Central memory CD8-positive, alpha-beta T cell (primary cell): ENCODE measurements around the gene NAP1L4.
A peak's percentile ranks its signal among the peaks of the same experiment; 100 is the strongest.
"Not testable (repeated sequence)": the region's sequence is repeated elsewhere in the genome, so short reads cannot be mapped to it uniquely, and the experiment has no call there.

Experiments used
- ATAC-seq: fragments of 150-1000 bp; cut with Tn5 transposase; replicated peaks from 2 replicates; pipeline ENCODE4 v1.10.0; 2022; ENCODE audit warnings: mild to moderate bottlenecking, moderate FRiP score, moderate number of reproducible peaks; ENCODE audit not compliant: poor library complexity, severe bottlenecking; ENCODE audit errors: extremely low read depth
- DNase-seq, 2 donors: peaks; one replicate each; pipeline ENCODE4 v3.0.0; 2021; ENCODE audit warnings: low spot score in 2 of 2
- H3K27ac Mint-ChIP-seq: one replicate; pipeline ENCODE4 v1.8.0; 2022; ENCODE audit warnings: low read depth, mild to moderate bottlenecking, moderate library complexity, mixed read lengths
- H3K27me3 Mint-ChIP-seq: one replicate; pipeline ENCODE4 v1.8.0; 2022; ENCODE audit warnings: mixed read lengths
- H3K36me3 Mint-ChIP-seq: one replicate; pipeline ENCODE4 v1.8.0; 2022; ENCODE audit warnings: mild to moderate bottlenecking, moderate library complexity, mixed read lengths; ENCODE audit not compliant: insufficient read depth
- H3K4me1 Mint-ChIP-seq: one replicate; pipeline ENCODE4 v1.8.0; 2022; ENCODE audit warnings: mixed read lengths
- H3K4me3 Mint-ChIP-seq: one replicate; pipeline ENCODE4 v1.8.0; 2022; ENCODE audit warnings: mild to moderate bottlenecking, moderate library complexity, mixed read lengths
- H3K9me3 Mint-ChIP-seq: one replicate; pipeline ENCODE4 v1.8.0; 2022; ENCODE audit warnings: mixed read lengths

The NAP1L4 gene

DNA sequence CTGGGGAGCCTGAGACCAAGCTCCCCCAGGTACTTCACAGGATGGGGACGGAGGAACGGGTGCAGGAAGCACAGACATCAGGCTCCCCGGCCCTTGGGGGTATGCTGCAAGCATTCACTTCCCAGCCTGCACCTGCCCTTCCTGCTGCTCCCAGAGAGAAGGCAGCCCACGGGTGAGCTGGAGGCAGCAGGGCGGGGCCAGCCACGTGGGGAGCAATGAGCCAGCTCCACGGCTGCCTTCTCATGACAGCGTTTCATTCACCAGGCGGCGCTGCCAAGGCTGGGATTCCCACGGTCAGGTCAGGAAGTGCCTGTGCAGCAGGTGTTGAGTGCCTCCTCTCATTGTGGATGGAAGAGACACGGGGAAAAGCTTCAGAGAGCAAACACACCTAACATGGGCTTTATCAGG lies 48.4 kb downstream of the NAP1L4 start:
- H3K4me3 Mint-ChIP-seq, result no peak overlapping the region
- H3K36me3 Mint-ChIP-seq, result peaks cover 39% of the 10 kb centered on the region
- DNase-seq, result no peak
- ATAC-seq, result no peak
- H3K27ac Mint-ChIP-seq, result peak overlapping the region; percentile 75
- peaks cover 30% of the 10 kb centered on the region for H3K4me1 Mint-ChIP-seq
- peaks cover 8% of the 10 kb centered on the region for H3K9me3 Mint-ChIP-seq
- H3K27me3 Mint-ChIP-seq, result no peaks in the 10 kb centered on the region

DNA sequence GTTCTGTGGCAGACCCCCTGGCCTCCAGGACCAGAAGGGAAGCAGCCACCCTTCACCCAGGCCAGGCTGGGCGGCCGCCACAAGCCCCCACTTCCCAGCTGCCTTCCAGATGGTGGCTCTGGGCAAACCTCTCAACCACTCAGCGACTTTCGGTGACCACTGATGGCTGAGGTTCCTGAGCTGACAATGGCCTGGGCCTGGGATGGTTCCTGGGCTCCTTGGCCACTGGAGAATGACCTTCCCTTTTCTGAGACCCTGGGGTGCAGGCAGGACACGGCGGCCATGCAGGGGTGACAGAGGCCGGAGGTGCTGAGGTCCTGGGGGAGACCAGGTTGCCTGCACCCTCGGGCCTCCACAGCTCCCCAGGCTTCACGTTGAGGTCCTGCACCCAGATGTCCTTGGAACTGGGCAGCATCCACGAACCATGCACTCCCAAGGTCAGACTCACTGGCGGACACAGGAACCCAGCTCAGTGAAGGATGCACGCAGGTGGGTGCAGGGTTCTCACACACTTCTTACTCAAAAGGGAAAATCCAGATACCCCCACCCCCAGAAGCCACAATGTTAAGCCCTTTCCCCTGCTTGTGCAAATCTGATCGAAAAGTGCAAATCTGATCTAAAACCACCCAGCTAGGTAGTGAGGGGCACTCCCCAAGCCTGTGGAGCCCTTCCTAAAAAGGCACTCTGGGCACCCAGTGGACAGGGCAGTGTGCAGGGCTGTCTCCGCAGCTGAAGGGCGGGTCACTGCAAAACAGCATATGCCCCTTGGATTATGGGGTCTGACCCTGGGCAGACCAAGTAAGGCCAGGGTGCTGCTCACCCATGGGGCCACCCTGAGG lies 49.0 kb downstream of the NAP1L4 start:
- Mint-ChIP-seq H3K9me3 (peaks cover 15% of the 10 kb centered on the region), H3K36me3 (peaks cover 45% of the 10 kb centered on the region), H3K27ac (peak overlapping the region; percentile 75), H3K4me1 (peaks cover 36% of the 10 kb centered on the region), H3K27me3 (no peaks in the 10 kb centered on the region), H3K4me3 (no peak overlapping the region)
- no peak for ATAC-seq
- DNase-seq, result no peak

DNA sequence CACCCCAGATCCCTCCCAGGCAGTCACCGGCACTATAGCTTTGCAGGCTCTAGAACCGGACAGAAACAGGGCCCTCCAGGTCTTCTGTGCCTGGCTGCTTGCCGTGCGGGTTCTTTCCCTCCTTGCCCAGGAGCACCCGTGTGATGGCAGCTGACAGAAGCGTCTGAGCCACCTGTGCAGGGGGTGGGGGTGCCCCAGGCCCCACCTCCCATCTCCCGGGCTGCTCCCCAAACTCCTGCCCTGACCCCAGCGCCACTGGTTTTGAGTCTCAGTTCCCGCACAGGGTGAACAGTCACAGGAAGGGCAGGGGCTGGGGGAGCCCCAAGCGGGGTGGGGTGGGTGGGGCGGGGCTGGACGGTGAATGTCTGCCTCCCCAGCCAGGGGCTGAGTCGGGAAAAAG lies 49.7 kb downstream of the NAP1L4 start:
- ATAC-seq (no peak), DNase-seq (no peak)
- Mint-ChIP-seq H3K27me3 (no peaks in the 10 kb centered on the region), H3K4me3 (no peak overlapping the region), H3K36me3 (peaks cover 45% of the 10 kb centered on the region), H3K9me3 (peaks cover 21% of the 10 kb centered on the region), H3K27ac (no peak overlapping the region), H3K4me1 (peaks cover 36% of the 10 kb centered on the region)

DNA sequence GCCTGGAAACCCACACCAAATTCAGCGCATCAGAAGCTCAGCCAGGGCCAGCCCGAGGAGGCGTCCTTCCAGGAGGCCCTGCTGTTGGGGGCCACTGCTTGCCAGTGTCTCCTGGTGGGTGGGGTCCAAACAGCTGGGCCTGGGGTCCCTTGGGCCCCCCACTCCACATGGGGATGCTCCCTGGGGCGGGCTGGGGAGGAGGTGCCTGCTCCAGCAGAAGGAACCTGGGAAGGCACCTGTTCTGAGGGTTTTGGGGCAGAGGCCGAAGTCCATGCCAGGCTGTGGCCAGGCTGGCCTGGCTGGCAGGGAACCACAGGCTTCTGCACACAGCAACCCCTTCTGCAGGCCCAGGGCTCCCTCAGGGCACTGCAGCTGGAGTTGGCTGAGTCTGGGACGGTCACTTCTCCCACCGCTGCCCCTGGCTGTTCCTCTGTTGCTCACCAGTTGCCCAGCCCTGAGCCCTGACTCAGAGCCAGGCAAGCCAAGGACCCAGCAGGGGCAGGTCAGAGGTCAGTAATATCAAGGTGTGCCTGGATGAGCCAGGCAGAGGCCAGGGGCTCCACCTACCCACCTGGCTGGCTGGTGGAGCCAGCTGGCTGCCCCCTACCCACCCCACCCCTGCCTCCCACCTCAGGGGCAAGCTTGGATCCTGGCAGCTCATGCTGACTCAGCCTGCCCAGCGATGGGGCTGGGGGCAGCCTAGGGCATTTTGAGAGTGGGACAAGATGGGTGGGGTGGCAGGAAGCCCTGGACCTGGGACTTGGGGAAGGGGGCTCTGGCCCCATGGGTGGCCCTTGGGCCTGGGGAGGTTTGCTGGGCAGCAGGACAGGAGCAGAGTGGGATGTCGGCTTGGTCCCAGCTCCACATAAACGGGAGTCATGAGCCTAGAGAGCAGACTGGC lies 51.0 kb downstream of the NAP1L4 start:
- H3K27me3 Mint-ChIP-seq, result no peaks in the 10 kb centered on the region
- H3K36me3 Mint-ChIP-seq, result peaks cover 47% of the 10 kb centered on the region
- DNase-seq, result no peak
- ATAC-seq, result no peak
- H3K4me3 Mint-ChIP-seq, result no peak overlapping the region
- H3K4me1 Mint-ChIP-seq, result peaks cover 28% of the 10 kb centered on the region
- H3K9me3 Mint-ChIP-seq, result peaks cover 24% of the 10 kb centered on the region
- H3K27ac Mint-ChIP-seq, result peak overlapping the region; percentile 51

DNA sequence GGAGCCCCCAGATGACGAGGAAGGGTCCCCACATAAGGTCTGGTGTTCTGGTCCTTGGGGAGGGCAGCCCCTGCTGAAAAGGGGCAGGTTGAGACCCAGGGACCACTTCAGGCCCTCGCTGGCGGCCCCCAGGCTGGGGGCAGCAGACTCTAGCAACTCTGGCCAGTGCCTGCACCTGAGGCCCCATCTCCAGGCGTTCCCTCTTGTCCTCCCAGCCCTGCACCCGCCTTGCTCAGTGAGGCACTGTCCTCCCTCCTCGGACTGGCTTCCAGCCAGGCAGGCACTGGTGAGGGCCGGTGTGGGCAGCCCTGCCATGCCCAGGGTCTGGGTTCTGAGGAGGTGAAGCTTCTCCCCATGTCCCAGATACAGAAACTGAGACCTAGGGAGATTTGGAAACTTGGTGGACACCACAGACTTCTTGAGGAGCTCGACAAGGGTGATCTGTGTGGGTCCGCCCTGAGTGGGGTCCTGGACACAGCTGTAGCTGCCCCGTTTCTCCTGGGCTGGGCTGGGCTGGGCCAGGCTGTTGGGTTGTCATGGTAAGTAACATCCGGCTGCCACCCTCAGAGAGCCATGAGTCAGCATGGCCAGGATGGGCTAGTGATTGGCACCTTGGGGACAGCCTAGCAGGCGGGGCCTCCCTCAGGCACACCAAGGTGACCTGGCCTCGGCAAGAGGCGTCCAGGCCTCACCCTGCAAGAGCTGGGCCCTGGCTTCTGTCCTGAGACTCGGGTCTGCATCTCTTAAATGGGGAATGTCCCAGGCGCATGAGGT lies 51.8 kb downstream of the NAP1L4 start:
- DNase-seq (no peak), ATAC-seq (peak; percentile 71)
- H3K27ac Mint-ChIP-seq, result peak overlapping the region; percentile 96
- no peaks in the 10 kb centered on the region for H3K27me3 Mint-ChIP-seq
- no peak overlapping the region for H3K4me3 Mint-ChIP-seq
- peaks cover 20% of the 10 kb centered on the region for H3K4me1 Mint-ChIP-seq
- peaks cover 24% of the 10 kb centered on the region for H3K9me3 Mint-ChIP-seq
- H3K36me3 Mint-ChIP-seq, result peaks cover 42% of the 10 kb centered on the region

DNA sequence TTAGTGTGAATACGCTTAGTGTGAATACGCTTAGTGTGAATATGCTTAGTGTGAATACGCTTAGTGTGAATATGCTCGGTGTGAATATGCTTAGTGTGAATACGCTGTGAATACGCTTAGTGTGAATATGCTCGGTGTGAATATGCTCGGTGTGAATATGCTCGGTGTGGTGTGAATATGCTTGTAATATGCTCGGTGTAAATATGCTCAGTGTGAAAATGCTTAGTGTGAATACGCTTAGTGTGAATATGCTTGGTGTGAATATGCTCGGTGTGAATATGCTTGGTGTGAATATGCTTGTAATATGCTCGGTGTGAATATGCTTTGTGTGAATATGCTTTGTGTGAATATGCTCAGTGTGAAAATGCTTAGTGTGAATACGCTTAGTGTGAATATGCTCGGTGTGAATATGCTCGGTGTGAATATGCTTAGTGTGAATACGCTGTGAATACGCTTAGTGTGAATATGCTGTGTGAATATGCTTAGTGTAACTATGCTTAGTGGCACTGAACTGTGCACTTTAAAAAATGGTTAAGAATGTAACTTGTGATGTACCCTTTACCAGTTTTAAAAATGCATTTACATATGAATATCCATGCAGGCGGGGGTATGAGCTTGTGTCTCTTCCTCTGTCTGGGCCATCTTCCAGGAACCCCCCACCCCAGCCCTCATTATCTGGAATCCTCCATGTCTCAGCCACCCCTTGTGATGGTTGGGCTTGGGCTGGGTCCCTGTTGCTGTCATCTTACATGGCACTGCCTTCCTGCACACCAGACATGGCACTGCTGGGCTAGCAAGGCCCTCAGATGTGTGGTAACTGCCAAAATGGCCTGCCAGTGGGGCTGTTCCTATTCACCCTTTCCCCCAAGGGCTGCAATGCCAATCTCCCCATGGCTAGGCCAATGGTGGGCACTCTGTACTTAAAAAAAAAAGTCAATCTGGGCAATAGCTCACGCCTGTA lies 53.4 kb downstream of the NAP1L4 start:
- H3K27ac Mint-ChIP-seq, result peak overlapping the region; percentile 96
- peaks cover 13% of the 10 kb centered on the region for H3K4me1 Mint-ChIP-seq
- H3K9me3 Mint-ChIP-seq, result peaks cover 24% of the 10 kb centered on the region
- ATAC-seq, DNase-seq, H3K27me3 Mint-ChIP-seq: not testable (repeated sequence)
- H3K4me3 Mint-ChIP-seq, result peak overlapping the region; percentile 63
- peaks cover 36% of the 10 kb centered on the region for H3K36me3 Mint-ChIP-seq

DNA sequence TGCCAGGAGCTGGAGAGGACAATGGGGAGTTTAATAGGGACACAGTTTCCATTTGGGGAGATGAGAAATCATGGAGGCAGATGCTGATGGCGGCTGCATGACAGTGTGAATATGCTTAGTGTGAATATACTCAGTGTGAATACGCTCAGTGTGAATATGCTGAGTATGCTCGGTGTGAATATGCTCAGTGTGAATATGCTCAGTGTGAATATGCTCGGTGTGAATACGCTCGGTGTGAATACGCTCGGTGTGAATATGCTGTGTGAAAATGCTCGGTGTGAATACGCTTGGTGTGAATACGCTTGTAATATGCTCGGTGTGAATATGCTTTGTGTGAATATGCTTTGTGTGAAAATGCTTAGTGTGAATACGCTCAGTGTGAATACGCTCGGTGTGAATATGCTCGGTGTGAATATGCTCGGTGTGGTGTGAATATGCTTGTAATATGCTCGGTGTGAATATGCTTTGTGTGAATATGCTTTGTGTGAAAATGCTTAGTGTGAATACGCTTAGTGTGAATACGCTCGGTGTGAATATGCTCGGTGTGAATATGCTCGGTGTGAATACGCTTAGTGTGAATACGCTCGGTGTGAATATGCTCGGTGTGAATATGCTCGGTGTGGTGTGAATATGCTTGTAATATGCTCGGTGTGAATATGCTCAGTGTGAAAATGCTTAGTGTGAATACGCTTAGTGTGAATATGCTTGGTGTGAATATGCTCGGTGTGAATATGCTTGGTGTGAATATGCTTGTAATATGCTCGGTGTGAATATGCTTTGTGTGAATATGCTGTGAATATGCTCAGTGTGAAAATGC lies 54.3 kb downstream of the NAP1L4 start:
- peak overlapping the region; percentile 63 for H3K4me3 Mint-ChIP-seq

DNA sequence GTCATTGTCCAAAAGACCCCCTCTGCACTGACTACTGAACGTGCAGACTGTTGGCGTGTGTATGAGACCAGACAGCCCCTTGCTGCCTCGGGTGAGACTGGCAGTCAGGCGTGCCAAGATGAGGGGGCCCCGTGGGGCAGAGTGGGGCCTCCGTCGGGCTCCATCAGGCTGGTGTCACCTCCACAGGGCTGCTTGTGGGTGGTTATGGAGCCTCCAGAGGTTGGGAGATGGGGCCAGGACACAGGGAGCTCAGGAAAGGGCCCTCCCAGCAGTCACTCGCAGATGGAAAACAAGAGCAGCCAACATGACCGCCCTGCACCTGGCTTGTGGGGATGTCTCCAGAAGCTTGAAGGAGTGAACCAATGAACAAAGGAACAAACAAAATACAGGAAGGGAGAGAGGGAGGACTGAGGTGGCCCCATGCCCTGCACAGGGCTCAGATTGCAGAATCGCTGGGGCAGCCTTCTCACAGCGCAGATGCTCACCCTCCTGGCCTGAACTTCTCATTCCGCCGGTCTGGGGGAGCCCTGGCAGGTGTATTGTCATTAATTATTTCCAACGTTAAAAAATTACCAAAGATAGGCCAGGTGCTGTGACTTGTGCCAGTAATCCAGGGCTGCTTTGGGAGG lies 57.4 kb downstream of the NAP1L4 start:
- no peak overlapping the region for H3K27ac Mint-ChIP-seq

More for the DNA sequence above, 54.3 kb downstream of the NAP1L4 start:
- not testable (repeated sequence) for DNase-seq, ATAC-seq, H3K27me3 Mint-ChIP-seq
- Mint-ChIP-seq H3K36me3 (peaks cover 31% of the 10 kb centered on the region), H3K27ac (peak overlapping the region; percentile 96), H3K9me3 (peaks cover 24% of the 10 kb centered on the region), H3K4me1 (peaks cover 13% of the 10 kb centered on the region)

DNA sequence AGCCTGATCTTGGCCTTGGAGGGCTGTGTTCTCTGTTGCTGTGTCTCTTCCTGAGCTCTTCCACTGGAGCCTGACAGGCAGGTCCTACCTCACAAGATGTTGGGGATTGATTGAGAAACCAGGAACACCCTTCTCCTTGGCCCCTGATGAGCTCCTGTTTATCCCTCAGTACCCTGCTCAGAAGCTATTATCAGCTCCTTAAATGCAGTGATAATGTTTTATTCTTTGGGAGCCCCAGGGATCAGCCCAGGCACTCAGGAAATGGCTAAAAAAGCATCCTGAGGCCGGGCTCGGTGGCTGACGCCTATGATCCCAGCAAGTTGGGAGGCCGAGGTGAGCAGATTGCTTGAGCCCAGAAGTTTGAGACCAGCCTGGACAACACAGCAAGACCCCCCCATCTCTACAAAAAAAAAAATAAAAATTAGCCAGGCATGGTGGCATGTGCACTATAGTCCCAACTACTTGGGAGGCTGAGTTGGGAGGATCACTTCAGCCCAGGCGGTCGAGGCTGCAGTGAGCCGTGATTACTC lies 58.0 kb downstream of the NAP1L4 start:
- no peak overlapping the region for H3K4me3 Mint-ChIP-seq
- DNase-seq (no peak), ATAC-seq (no peak)
- peaks cover 9% of the 10 kb centered on the region for H3K27me3 Mint-ChIP-seq
- peaks cover 20% of the 10 kb centered on the region for H3K9me3 Mint-ChIP-seq
- H3K4me1 Mint-ChIP-seq, result peaks cover 20% of the 10 kb centered on the region
- H3K36me3 Mint-ChIP-seq, result peaks cover 26% of the 10 kb centered on the region
- H3K27ac Mint-ChIP-seq, result peak overlapping the region; percentile 67

More for the DNA sequence above, 57.4 kb downstream of the NAP1L4 start:
- H3K36me3 Mint-ChIP-seq, result peaks cover 29% of the 10 kb centered on the region
- DNase-seq (no peak), ATAC-seq (no peak)
- H3K9me3 Mint-ChIP-seq, result peaks cover 22% of the 10 kb centered on the region
- H3K4me3 Mint-ChIP-seq, result no peak overlapping the region
- peaks cover 21% of the 10 kb centered on the region for H3K4me1 Mint-ChIP-seq
- H3K27me3 Mint-ChIP-seq, result peaks cover 9% of the 10 kb centered on the region

DNA sequence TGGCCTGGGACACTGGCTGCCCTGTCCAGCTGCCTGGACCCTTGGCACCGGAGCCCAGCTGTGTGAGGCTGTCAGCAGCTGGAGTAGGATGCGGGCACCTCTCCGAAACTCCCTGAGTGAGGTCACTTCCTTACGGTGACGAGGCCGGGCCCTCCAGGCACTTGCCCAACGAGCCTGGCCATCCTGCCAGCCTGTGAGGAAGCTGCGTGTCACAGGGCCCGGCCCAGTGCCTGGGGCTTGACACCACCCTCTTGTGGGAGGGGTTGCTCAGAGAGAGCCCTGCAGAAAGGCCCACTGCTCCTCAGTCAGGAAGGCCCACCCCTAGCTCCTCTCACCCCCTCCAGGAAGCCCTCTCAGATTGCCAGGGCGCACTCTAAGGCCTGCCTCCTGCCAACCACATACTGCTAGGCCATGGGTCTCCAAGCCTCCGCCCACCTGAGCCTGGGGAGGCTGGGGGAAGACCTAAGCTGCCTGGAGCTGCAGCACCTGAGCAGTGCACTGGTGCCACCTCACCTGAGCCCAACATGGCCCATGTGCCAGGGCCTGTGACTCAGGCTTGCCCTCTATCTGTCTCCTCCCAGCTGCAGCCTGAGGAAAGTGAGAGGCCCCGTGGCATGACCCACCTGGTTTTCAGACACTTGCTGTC lies 58.6 kb downstream of the NAP1L4 start:
- Mint-ChIP-seq H3K27ac (peak overlapping the region; percentile 67), H3K4me3 (no peak overlapping the region), H3K27me3 (peaks cover 9% of the 10 kb centered on the region), H3K9me3 (peaks cover 14% of the 10 kb centered on the region), H3K4me1 (peaks cover 16% of the 10 kb centered on the region), H3K36me3 (peaks cover 22% of the 10 kb centered on the region)
- ATAC-seq (peak; percentile 41), DNase-seq (peak in 1 of 2 donors; percentile 30)
